Liver (tissue), 9 donors: Measurements from ENCODE around the gene PXDN. TPM values are rescaled to one million over a fixed set of nuclear protein-coding genes. Genes with fewer than 3 reads are reported as not detected.

Source experiments
- DNase-seq: peaks from one replicate; pipeline ENCODE4 v3.0.0-alpha.2; 2017; ENCODE audit warnings: low spot score
- H3K27ac ChIP-seq, 2 donors: one replicate each; pipeline ENCODE4 v1.7.0; 2013; ENCODE audit warnings: inconsistent platforms in 2 of 2, low read length in 2 of 2, control low read depth in 1 of 2, low read depth in 1 of 2, mild to moderate bottlenecking in 1 of 2
- H3K27me3 ChIP-seq, 4 donors: one replicate each; pipeline versions ENCODE4 v1.6.1 to v1.7.0; 2013; ENCODE audit warnings: low read length in 3 of 4, inconsistent platforms in 1 of 4, mild to moderate bottlenecking in 1 of 4, moderate library complexity in 1 of 4; ENCODE audit not compliant: control insufficient read depth in 4 of 4, insufficient read depth in 4 of 4
- H3K36me3 ChIP-seq, 4 donors: one replicate each; pipeline versions ENCODE4 v1.6.1 to v1.7.0; 2013; ENCODE audit warnings: low read length in 3 of 4, mild to moderate bottlenecking in 3 of 4, low read depth in 1 of 4, moderate library complexity in 1 of 4; ENCODE audit not compliant: control insufficient read depth in 4 of 4, insufficient read depth in 3 of 4
- H3K4me1 ChIP-seq, 4 donors: one replicate each; pipeline versions ENCODE4 v1.6.1 to v1.7.0; 2013; ENCODE audit warnings: low read length in 3 of 4, mild to moderate bottlenecking in 3 of 4, moderate library complexity in 1 of 4; ENCODE audit not compliant: control insufficient read depth in 4 of 4, insufficient read depth in 4 of 4
- H3K4me3 ChIP-seq, 3 donors: one replicate each; pipeline versions ENCODE4 v1.6.1 to v1.7.0; 2013; ENCODE audit warnings: low read length in 3 of 3, control low read depth in 1 of 3, low read depth in 1 of 3, mild to moderate bottlenecking in 1 of 3
- H3K9ac ChIP-seq, 2 donors: one replicate each; pipeline ENCODE4 v1.7.0; 2013; ENCODE audit warnings: low read length in 2 of 2, mild to moderate bottlenecking in 2 of 2, moderate library complexity in 2 of 2, control low read depth in 1 of 2, low read depth in 1 of 2
- H3K9me3 ChIP-seq, 4 donors: one replicate each; pipeline versions ENCODE4 v1.6.1 to v1.7.0; 2013; ENCODE audit warnings: low read length in 3 of 4; ENCODE audit not compliant: control insufficient read depth in 4 of 4
- ATF3 ChIP-seq: IDR thresholded peaks from 2 replicates; pipeline ENCODE4 v1.6.1; 2016; ENCODE audit warnings: antibody characterized with exemption
- CTCF ChIP-seq: fragments of 150-350 bp; IDR thresholded peaks from 2 replicates; pipeline ENCODE4 v1.5.1; 2017; ENCODE audit warnings: improper control_type of control experiment, low read depth, low read length; ENCODE audit not compliant: missing input control
- EGR1 ChIP-seq, 2 donors: IDR thresholded peaks; 2 replicates each; pipeline ENCODE4 v1.6.1; 2016 to 2018; ENCODE audit warnings: antibody characterized with exemption in 2 of 2, low read depth in 2 of 2
- FOXA1 ChIP-seq: IDR thresholded peaks from 2 replicates; pipeline ENCODE4 v1.6.1; 2016; ENCODE audit warnings: antibody characterized with exemption
- FOXA2 ChIP-seq: IDR thresholded peaks from 2 replicates; pipeline ENCODE4 v1.6.1; 2016; ENCODE audit warnings: antibody characterized with exemption
- GABPA ChIP-seq, 2 donors: IDR thresholded peaks in 1 of 2; conservative IDR thresholded peaks in 1 of 2; 2 replicates each; pipeline ENCODE4 v1.6.1; 2016; ENCODE audit warnings: antibody characterized with exemption in 2 of 2, mild to moderate bottlenecking in 1 of 2, moderate library complexity in 1 of 2
- HNF4A ChIP-seq, 2 donors: conservative IDR thresholded peaks; 2 replicates each; pipeline ENCODE4 v1.6.1; 2016; ENCODE audit warnings: antibody characterized with exemption in 2 of 2, mild to moderate bottlenecking in 2 of 2
- HNF4G ChIP-seq: IDR thresholded peaks from 2 replicates; pipeline ENCODE4 v1.6.1; 2016; ENCODE audit warnings: antibody characterized with exemption
- JUND ChIP-seq, 2 donors: IDR thresholded peaks; 2 replicates each; pipeline ENCODE4 v1.6.1; 2016; ENCODE audit warnings: antibody characterized with exemption in 2 of 2
- MAX ChIP-seq: IDR thresholded peaks from 2 replicates; pipeline ENCODE4 v1.6.1; 2016; ENCODE audit warnings: antibody characterized with exemption
- NR2F2 ChIP-seq: IDR thresholded peaks from 2 replicates; pipeline ENCODE4 v1.6.1; 2016; ENCODE audit warnings: antibody characterized with exemption
- REST ChIP-seq: IDR thresholded peaks from 2 replicates; pipeline ENCODE4 v1.6.1; 2016; ENCODE audit warnings: antibody characterized with exemption, mild to moderate bottlenecking
- RXRA ChIP-seq, 2 donors: IDR thresholded peaks; 2 replicates each; pipeline ENCODE4 v1.6.1; 2017 to 2018; ENCODE audit warnings: antibody characterized with exemption in 2 of 2, mild to moderate bottlenecking in 1 of 2
- SP1 ChIP-seq: IDR thresholded peaks from 2 replicates; pipeline ENCODE4 v1.6.1; 2018; ENCODE audit warnings: antibody characterized with exemption, mild to moderate bottlenecking
- YY1 ChIP-seq: IDR thresholded peaks from 2 replicates; pipeline ENCODE4 v1.6.1; 2016; ENCODE audit warnings: antibody characterized with exemption, mild to moderate bottlenecking
- WGBS: extraction: QIAGEN DNeasy Blood & Tissue Kit; methylation state at CpG from one replicate; pipeline ENCODE4 v1.1.7; 2013; 5-methylcytosine and 5-hydroxymethylcytosine counted together
- polyA plus RNA-seq, 2 donors: library from polyadenylated mRNA; stranded (reverse) in 1 of 2; unstranded in 1 of 2; fragments of 200-250 nt in 1 of 2; fragments of >200 nt in 1 of 2; fragmentation: Nextera tagmentation in 1 of 2; extraction: Ambion mirVana in 1 of 2; gene quantifications; one replicate each; pipeline versions ENCODE4 v1.2.1 to v1.2.3, GENCODE V29; 2013 to 2015
- total RNA-seq, 2 donors: library from RNA; depleted of rRNA; stranded (reverse); fragments of >200 nt; gene quantifications; one replicate each; pipeline ENCODE4 v1.2.3, GENCODE V29; 2014
- donor health status: healthy.
- donor health status: healthy.
- donor health status: healthy.
- donor health status: healthy.
- donor health status: healthy.

The PXDN gene
- total and polyA plus RNA-seq, 4 donors: 4.2 to 21.5 (median 16.9) TPM

GRCh38 chr2:1585635-1586034 lies 158.7 kb downstream of the PXDN start (continued):
- TF ChIP-seq REST (no peak), HNF4G (no peak), JUND (IDR thresholded peaks at IDR 0.05) (no peak), YY1 (no peak), NR2F2 (no peak), FOXA1 (no peak)

- no peaks in the 10 kb centered on the region for H3K9me3 ChIP-seq
- no peaks in the 10 kb centered on the region for H3K27me3 ChIP-seq
- TF ChIP-seq HNF4G: no peak
- TF ChIP-seq GABPA (IDR thresholded peaks at IDR 0.05 in 1 of 2, conservative IDR thresholded peaks at IDR 0.05 in 1 of 2): no peak
- no peak for TF ChIP-seq FOXA2
- TF ChIP-seq YY1: no peak
- no peak for TF ChIP-seq REST
- no peak for TF ChIP-seq MAX
- TF ChIP-seq SP1: no peak
- no peak for TF ChIP-seq RXRA (IDR thresholded peaks at IDR 0.05)
- no peak for TF ChIP-seq ATF3
- TF ChIP-seq CTCF: no peak
- TF ChIP-seq EGR1 (IDR thresholded peaks at IDR 0.05; ENCODE audit: low read depth in 2 of 2): no peak
- no peak for TF ChIP-seq HNF4A (conservative IDR thresholded peaks at IDR 0.05)
- no peak for TF ChIP-seq FOXA1
- 84% methylated on average over 18 of the region's 18 CpGs for WGBS
- H3K27ac ChIP-seq: no peak overlapping the region
- no peaks in the 10 kb centered on the region for H3K36me3 ChIP-seq
- H3K4me3 ChIP-seq: no peak overlapping the region
- H3K4me1 ChIP-seq: no peaks in the 10 kb centered on the region
- no peak overlapping the region for H3K9ac ChIP-seq
- no peak for DNase-seq
These were observed 159.4 kb downstream of the PXDN start for GRCh38 chr2:1584691-1585485.
